H1 (cell line): Measurements from ENCODE around the gene MCM7. TPM values are rescaled to one million over a fixed set of nuclear protein-coding genes. Genes with fewer than 3 reads are reported as not detected.

Source experiments
- CTCF ChIA-PET: fragments of 300-600 bp; sonication (Branson Sonifier 250); formaldehyde crosslinking; loops from one replicate; lab custom pipeline; 2021; ENCODE audit not compliant: partially characterized antibody; lab: Charles Lee
- POLR2A ChIA-PET: fragments of 300-600 bp; sonication (Branson Sonifier 250); formaldehyde crosslinking; loops from one replicate; lab custom pipeline; 2021; ENCODE audit warnings: inconsistent platforms; ENCODE audit not compliant: partially characterized antibody; lab: Charles Lee
- DNase-seq, 2 experiments: peaks; one replicate each; pipeline versions ENCODE4 v3.0.0 to v3.0.0-alpha.2; 2010 to 2022; ENCODE audit warnings: low spot score in 2 of 2, low read depth in 1 of 2, mixed read lengths in 1 of 2
- FAIRE-seq: peaks from 2 replicates; lab custom pipeline; 2011; peaks lifted over from hg19 to GRCh38; lab: Jason Lieb, UNC
- H2AFZ ChIP-seq: 2 replicates; pipeline ENCODE4 v1.8.1; 2012; ENCODE audit warnings: low read length, inconsistent platforms
- H2AK5ac ChIP-seq: 2 replicates; pipeline ENCODE4 v1.6.1; 2013; ENCODE audit warnings: low read depth, low read length
- H2BK120ac ChIP-seq: replicated peaks from 2 replicates; pipeline ENCODE3; 2013; ENCODE audit warnings: low read depth, low read length, inconsistent platforms
- H2BK12ac ChIP-seq: 2 replicates; pipeline ENCODE4 v1.6.1; 2013; ENCODE audit warnings: low read depth, low read length
- H2BK15ac ChIP-seq: 2 replicates; pipeline ENCODE4 v1.6.1; 2013; ENCODE audit warnings: low read length
- H2BK20ac ChIP-seq: 2 replicates; pipeline ENCODE4 v1.6.1; 2013; ENCODE audit warnings: low read length
- H2BK5ac ChIP-seq: 2 replicates; pipeline ENCODE4 v1.6.1; 2013; ENCODE audit warnings: low read depth, low read length
- H3K14ac ChIP-seq: 2 replicates; pipeline ENCODE4 v1.6.1; 2013; ENCODE audit warnings: inconsistent platforms; ENCODE audit not compliant: insufficient read length
- H3K18ac ChIP-seq: 2 replicates; pipeline ENCODE4 v1.6.1; 2013; ENCODE audit warnings: low read length; ENCODE audit errors: extremely low read depth
- H3K23ac ChIP-seq: 2 replicates; pipeline ENCODE4 v1.6.1; 2013; ENCODE audit warnings: inconsistent platforms; ENCODE audit not compliant: insufficient read length
- H3K23me2 ChIP-seq: 2 replicates; pipeline ENCODE4 v1.6.1; 2013; ENCODE audit warnings: low read depth, low read length
- H3K27ac ChIP-seq: 2 replicates; pipeline ENCODE4 v1.6.1; 2011; ENCODE audit warnings: low read depth, low read length, inconsistent platforms
- H3K27me3 ChIP-seq, 4 experiments: replicated peaks in 1 of 4; 1 replicate in 1 of 4; 2 replicates in 3 of 4; pipeline versions ENCODE4 v1.6.1 to v1.8.1; 2011 to 2013; ENCODE audit warnings: low read length in 3 of 4, mild to moderate bottlenecking in 3 of 4, inconsistent platforms in 2 of 4, mixed read lengths in 2 of 4, moderate library complexity in 1 of 4; ENCODE audit not compliant: control insufficient read depth in 3 of 4, insufficient read depth in 3 of 4; ENCODE audit errors: extremely low read depth in 1 of 4
- H3K36me3 ChIP-seq, 4 experiments: 2 replicates each; pipeline versions ENCODE4 v1.6.1 to v1.8.1; 2011 to 2013; ENCODE audit warnings: mild to moderate bottlenecking in 4 of 4, low read length in 3 of 4, moderate library complexity in 2 of 4, control low read depth in 1 of 4, inconsistent platforms in 1 of 4; ENCODE audit not compliant: insufficient read depth in 4 of 4, control insufficient read depth in 2 of 4
- H3K4ac ChIP-seq: replicated peaks from 2 replicates; pipeline ENCODE3; 2013; ENCODE audit warnings: low read length, low read depth, mixed read lengths, inconsistent platforms; ENCODE audit not compliant: insufficient read length
- H3K4me1 ChIP-seq, 4 experiments: replicated peaks in 1 of 4; 1 replicate in 1 of 4; 2 replicates in 3 of 4; pipeline versions ENCODE4 v1.6.1 to v1.8.1; 2011 to 2013; ENCODE audit warnings: low read length in 3 of 4, inconsistent platforms in 2 of 4, mixed read lengths in 1 of 4; ENCODE audit not compliant: insufficient read depth in 4 of 4, control insufficient read depth in 3 of 4
- H3K4me2 ChIP-seq, 2 experiments: 2 replicates each; pipeline versions ENCODE4 v1.6.1 to v1.8.1; 2011 to 2013; ENCODE audit warnings: low read depth in 2 of 2, low read length in 2 of 2, control low read depth in 1 of 2, inconsistent platforms in 1 of 2, mild to moderate bottlenecking in 1 of 2; ENCODE audit not compliant: insufficient read depth in 1 of 2
- H3K4me3 ChIP-seq, 4 experiments: fragments of 200-600, 300-600 bp in 1 of 4; sonication (generic), shearing (Covaris generic), sonication (Bioruptor Twin) in 1 of 4; 2 replicates each; pipeline versions ENCODE4 v1.5.1 to v1.8.1; 2011 to 2016; ENCODE audit warnings: low read length in 4 of 4, low read depth in 3 of 4, control low read depth in 2 of 4, inconsistent platforms in 2 of 4, mild to moderate bottlenecking in 2 of 4, mixed read lengths in 1 of 4, moderate library complexity in 1 of 4; ENCODE audit not compliant: insufficient read depth in 2 of 4; ENCODE audit errors: extremely low read depth in 1 of 4
- H3K56ac ChIP-seq: replicated peaks from 2 replicates; pipeline ENCODE3; 2013; ENCODE audit warnings: low read depth, mild to moderate bottlenecking, mixed read lengths, low read length, inconsistent platforms; ENCODE audit not compliant: insufficient read length
- H3K79me1 ChIP-seq: 2 replicates; pipeline ENCODE4 v1.6.1; 2013; ENCODE audit warnings: low read depth, low read length, control low read depth
- H3K79me2 ChIP-seq, 2 experiments: 2 replicates each; pipeline versions ENCODE4 v1.6.1 to v1.8.1; 2012 to 2013; ENCODE audit warnings: low read length in 2 of 2, mild to moderate bottlenecking in 2 of 2, inconsistent platforms in 1 of 2; ENCODE audit not compliant: insufficient read depth in 2 of 2, control insufficient read depth in 1 of 2
- H3K9ac ChIP-seq, 4 experiments: replicated peaks in 1 of 4; 1 replicate in 1 of 4; 2 replicates in 3 of 4; pipeline versions ENCODE4 v1.6.1 to v1.8.1; 2011 to 2013; ENCODE audit warnings: low read depth in 3 of 4, low read length in 3 of 4, control low read depth in 2 of 4, mild to moderate bottlenecking in 2 of 4, moderate library complexity in 2 of 4, inconsistent platforms in 1 of 4; ENCODE audit errors: extremely low read depth in 1 of 4
- H3K9me3 ChIP-seq, 2 experiments: 2 replicates each; pipeline versions ENCODE4 v1.6.1 to v1.8.1; 2012 to 2013; ENCODE audit warnings: mild to moderate bottlenecking in 2 of 2, moderate library complexity in 2 of 2, control low read depth in 1 of 2, inconsistent platforms in 1 of 2, low read depth in 1 of 2, low read length in 1 of 2, mixed read lengths in 1 of 2; ENCODE audit not compliant: insufficient read depth in 2 of 2
- H4K20me1 ChIP-seq, 2 experiments: replicated peaks in 1 of 2; 2 replicates each; pipeline versions ENCODE3 to v1.8.1; 2011 to 2013; ENCODE audit warnings: inconsistent platforms in 2 of 2, low read length in 2 of 2, mild to moderate bottlenecking in 1 of 2; ENCODE audit not compliant: insufficient read depth in 2 of 2, control insufficient read depth in 1 of 2
- H4K5ac ChIP-seq: 2 replicates; pipeline ENCODE4 v1.6.1; 2013; ENCODE audit warnings: low read length, low read depth, mixed read lengths, inconsistent platforms; ENCODE audit not compliant: insufficient read length
- H4K8ac ChIP-seq: 2 replicates; pipeline ENCODE4 v1.8.0; 2013; ENCODE audit warnings: mild to moderate bottlenecking, moderate library complexity, low read length, inconsistent platforms; ENCODE audit not compliant: insufficient read depth; ENCODE audit errors: extremely low read depth
- H4K91ac ChIP-seq: replicated peaks from 2 replicates; pipeline ENCODE3; 2013; ENCODE audit warnings: low read length, mixed read lengths, inconsistent platforms; ENCODE audit not compliant: insufficient read length
- KDM4A ChIP-seq: IDR thresholded peaks from one replicate; pipeline ENCODE4 v1.7.1; 2012; ENCODE audit warnings: low read depth, mild to moderate bottlenecking, moderate library complexity, low read length, inconsistent platforms; ENCODE audit not compliant: severe bottlenecking
- WGBS, 2 experiments: shearing (Covaris generic) in 1 of 2; methylation state at CpG; one replicate each; pipeline versions ENCODE4 v1.1.6 to v1.1.7; 2013 to 2015; ENCODE audit warnings: low lambda C conversion rate in 2 of 2, mixed read lengths in 2 of 2, inconsistent platforms in 1 of 2, low coverage in 1 of 2, missing lambda C conversion rate in 1 of 2; ENCODE audit not compliant: insufficient replicate concordance in 2 of 2, insufficient coverage in 1 of 2, insufficient read length in 1 of 2; ENCODE audit errors: extremely low coverage in 1 of 2, missing lambda C conversion rate in 1 of 2; 5-methylcytosine and 5-hydroxymethylcytosine counted together
- polyA plus RNA-seq, 7 experiments: library from polyadenylated mRNA; depleted of rRNA in 3 of 7; stranded (reverse) in 5 of 7; unstranded in 2 of 7; fragments of >200 nt in 5 of 7; fragments of 200-250 nt in 2 of 7; gene quantifications; 1 replicate in 5 of 7; 2 replicates in 1 of 7; 4 replicates in 1 of 7; pipeline versions ENCODE4 v1.2.1 to v1.2.3, GENCODE V29; 2011 to 2013; ENCODE audit warnings: missing spikeins in 2 of 7, mixed read lengths in 2 of 7
- total RNA-seq: library from RNA; stranded (reverse); fragmentation: NEBNext Ultra II Directional; extraction: Animal tissue kit (Norgen Biotek cat#: 25700); gene quantifications from 2 replicates; pipeline ENCODE4 v1.2.1, GENCODE V29; 2021

MCM7 gene
- total and polyA plus RNA-seq, 2 of the 8 experiments (the other 6 are each of a cell fraction or from before 2014, with no cell fraction given) = 313 to 344 TPM

DNA sequence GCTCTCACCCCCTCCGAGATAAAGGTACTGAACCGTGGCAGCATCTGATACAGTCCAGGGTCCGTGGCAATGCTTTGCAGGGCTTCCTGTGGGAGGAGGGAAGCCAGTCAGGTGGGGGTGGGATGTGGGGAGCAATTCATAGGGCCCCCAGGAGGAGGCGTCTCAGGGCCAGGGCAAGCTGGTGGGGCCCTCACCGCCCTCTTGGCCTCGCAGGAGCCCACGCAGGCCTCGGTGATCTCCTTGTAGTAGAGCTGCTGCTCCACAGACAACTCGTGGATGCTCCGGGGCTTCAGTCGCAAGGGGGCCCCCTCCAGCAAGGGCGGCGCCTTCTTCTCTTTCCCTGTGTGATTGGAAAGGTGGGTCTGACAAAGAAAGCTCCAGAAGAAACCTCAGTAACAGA, 10.7 kb upstream of the MCM7 start:
- peaks cover 3 to 6% of the 10 kb centered on the region in 2 experiments for H4K20me1 ChIP-seq
- no peak overlapping the region for H2BK12ac ChIP-seq
- no peak overlapping the region for H2BK20ac ChIP-seq
- H2BK15ac ChIP-seq = no peak overlapping the region
- no peak for DNase-seq
- H3K23ac ChIP-seq = no peak overlapping the region
- no peak overlapping the region for H2BK120ac ChIP-seq
- H3K4me1 ChIP-seq = no peaks in the 10 kb centered on the region; a peak in 1 of 7 replicates
- no peak overlapping the region for H2AK5ac ChIP-seq
- H3K14ac ChIP-seq = no peak overlapping the region
- 88% methylated on average over 8 of the region's 13 CpGs; no CpG with 5 or more reads in 1 of the 2 experiments for WGBS, 2 experiments
- H3K4me2 ChIP-seq = no peak overlapping the region
- no peak overlapping the region for H3K9ac ChIP-seq
- no peak overlapping the region for H3K27ac ChIP-seq
- peaks cover 11 to 55% (median 38%) of the 10 kb centered on the region in 4 experiments for H3K36me3 ChIP-seq
- no peaks in the 10 kb centered on the region for H3K9me3 ChIP-seq
- no peak for FAIRE-seq
- H3K23me2 ChIP-seq = no peaks in the 10 kb centered on the region
- H3K56ac ChIP-seq = no peak overlapping the region
- no peak overlapping the region for H4K91ac ChIP-seq
- no peak overlapping the region for H3K4ac ChIP-seq
- H3K79me1 ChIP-seq = 0 out of 2 replicates have a peak, but pooled peaks cover 2% of the 10 kb centered on the region
- no peak overlapping the region for H3K18ac ChIP-seq
- H3K79me2 ChIP-seq = no peaks in the 10 kb centered on the region
- CTCF ChIA-PET = interaction anchor here (1.6 to 6.0 kb wide), 4 partner anchors 10 to 235 kb away, joined by 3 to 48 read pairs (median 15); partner anchors contain the start of genes AP4M1 and MBLAC1
- no peak overlapping the region for H2BK5ac ChIP-seq
- no peak overlapping the region for H4K8ac ChIP-seq
- H2AFZ ChIP-seq = no peak overlapping the region
- no peak overlapping the region for H4K5ac ChIP-seq
- POLR2A ChIA-PET = interaction anchor here (1.0 to 20.0 kb wide), 9 partner anchors 7 to 55 kb away, joined by 3 to 722 read pairs (median 6); partner anchors contain the start of genes AP4M1, COPS6, MCM7 and ZNF3
- no peaks in the 10 kb centered on the region for H3K27me3 ChIP-seq
- no peak overlapping the region for H3K4me3 ChIP-seq
- TF ChIP-seq KDM4A = no peak
